ENCODE data around the gene PTPRH. TPM values are rescaled to one million over a fixed set of nuclear protein-coding genes. Genes with fewer than 3 reads are reported as not detected.

PTPRH gene
- total RNA-seq, 4 donors from 2014 or later, result 0.22 to 1.3 (median 0.52) TPM

GRCh38 chr19:55241143-55241934 lies 32.0 kb upstream of the PTPRH start:
- DNase-seq (ENCODE audit: low spot score in 2 of 2), result no peak
- TF ChIP-seq POLR2A (IDR thresholded peaks at IDR 0.05), result no peak
- TF ChIP-seq CTCF (IDR thresholded peaks at IDR 0.05), result no peak
- no peak overlapping the region for H3K4me3 ChIP-seq (ENCODE audit: low read depth, poor library complexity, severe bottlenecking)
- intact Hi-C loops (cut with DNase I; ENCODE audit: low total_unique reads), result no loop called here
- 92% methylated on average over 25 to 37 of the region's 37 CpGs for WGBS, 2 donors

- WGBS, 2 donors, result 84 to 92% methylated on average over 6 of the region's 6 CpGs
- TF ChIP-seq CTCF (IDR thresholded peaks at IDR 0.05), result no peak
- TF ChIP-seq POLR2A (IDR thresholded peaks at IDR 0.05), result no peak
- intact Hi-C loops (cut with DNase I; ENCODE audit: low total_unique reads), result no loop called here
- DNase-seq (ENCODE audit: low spot score in 2 of 2), result no peak
- no peak overlapping the region for H3K4me3 ChIP-seq (ENCODE audit: low read depth, poor library complexity, severe bottlenecking)
Measured at GRCh38 chr19:55240713-55241020, 31.4 kb upstream of the PTPRH start.

GRCh38 chr19:55239004-55239403 lies 29.7 kb upstream of the PTPRH start:
- no peak overlapping the region for H3K4me3 ChIP-seq (ENCODE audit: low read depth, poor library complexity, severe bottlenecking)
- TF ChIP-seq POLR2A (IDR thresholded peaks at IDR 0.05) (no peak), CTCF (IDR thresholded peaks at IDR 0.05) (no peak)
- no peak for DNase-seq (ENCODE audit: low spot score in 2 of 2)
- WGBS, 2 donors, result 87 to 90% methylated on average over 10 to 12 of the region's 12 CpGs
- intact Hi-C loops (cut with DNase I; ENCODE audit: low total_unique reads), result no loop called here

GRCh38 chr19:55238030-55238429 lies 28.7 kb upstream of the PTPRH start:
- no peak overlapping the region for H3K4me3 ChIP-seq (ENCODE audit: low read depth, poor library complexity, severe bottlenecking)
- intact Hi-C loops (cut with DNase I; ENCODE audit: low total_unique reads), result no loop called here
- no peak for DNase-seq (ENCODE audit: low spot score in 2 of 2)
- no peak for TF ChIP-seq POLR2A (IDR thresholded peaks at IDR 0.05)
- TF ChIP-seq CTCF (IDR thresholded peaks at IDR 0.05), result no peak
- WGBS, 2 donors, result 87 to 96% methylated on average over 8 of the region's 8 CpGs

GRCh38 chr19:55232986-55233385 lies 23.7 kb upstream of the PTPRH start:
- DNase-seq (ENCODE audit: low spot score in 2 of 2), result no peak
- TF ChIP-seq POLR2A (IDR thresholded peaks at IDR 0.05) (no peak), CTCF (IDR thresholded peaks at IDR 0.05) (no peak)
- WGBS, 2 donors, result 84 to 90% methylated on average over 5 of the region's 5 CpGs
- intact Hi-C loops (cut with DNase I; ENCODE audit: low total_unique reads), result no loop called here
- no peak overlapping the region for H3K4me3 ChIP-seq (ENCODE audit: low read depth, poor library complexity, severe bottlenecking)

- H3K4me3 ChIP-seq (ENCODE audit: low read depth, poor library complexity, severe bottlenecking), result no peak overlapping the region
- DNase-seq (ENCODE audit: low spot score in 2 of 2), result no peak
- intact Hi-C loops (cut with DNase I; ENCODE audit: low total_unique reads), result no loop called here
- TF ChIP-seq POLR2A (IDR thresholded peaks at IDR 0.05) (no peak), CTCF (IDR thresholded peaks at IDR 0.05) (no peak)
- WGBS, 2 donors, result 87 to 91% methylated on average over 12 of the region's 12 CpGs
Measured at GRCh38 chr19:55232286-55232602, 22.9 kb upstream of the PTPRH start.

Measured in lower leg skin (tissue), 4 donors.